Fibroblast of skin of left biceps (primary cell): Measurements from ENCODE around the gene COL3A1.
A peak's percentile ranks its signal among the peaks of the same experiment; 100 is the strongest.

Experiments
- DNase-seq, 2 experiments: peaks; one replicate each; pipeline ENCODE4 v3.0.0-alpha.2; 2013; ENCODE audit warnings: low read depth in 2 of 2

The COL3A1 gene

DNA sequence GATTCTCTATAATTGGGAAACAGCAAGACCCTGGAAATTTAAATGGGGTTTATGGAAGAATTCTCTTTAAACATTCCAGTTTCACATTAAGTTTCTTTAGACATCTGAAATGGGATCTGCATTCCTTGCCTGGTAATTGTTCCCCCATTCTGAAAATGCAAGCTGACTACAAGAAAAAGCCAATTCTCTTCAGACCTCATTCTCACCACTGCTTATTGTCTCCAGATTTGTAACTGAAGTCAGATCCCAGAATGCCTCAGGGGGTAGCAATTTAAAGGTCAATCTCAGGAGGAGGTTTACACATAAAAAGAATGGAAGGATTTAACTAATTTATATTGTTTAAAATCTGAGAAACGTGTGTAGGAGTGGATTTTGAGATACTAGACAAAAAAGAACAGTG is 41.2 kb downstream of the COL3A1 start:
- no peak for DNase-seq

DNA sequence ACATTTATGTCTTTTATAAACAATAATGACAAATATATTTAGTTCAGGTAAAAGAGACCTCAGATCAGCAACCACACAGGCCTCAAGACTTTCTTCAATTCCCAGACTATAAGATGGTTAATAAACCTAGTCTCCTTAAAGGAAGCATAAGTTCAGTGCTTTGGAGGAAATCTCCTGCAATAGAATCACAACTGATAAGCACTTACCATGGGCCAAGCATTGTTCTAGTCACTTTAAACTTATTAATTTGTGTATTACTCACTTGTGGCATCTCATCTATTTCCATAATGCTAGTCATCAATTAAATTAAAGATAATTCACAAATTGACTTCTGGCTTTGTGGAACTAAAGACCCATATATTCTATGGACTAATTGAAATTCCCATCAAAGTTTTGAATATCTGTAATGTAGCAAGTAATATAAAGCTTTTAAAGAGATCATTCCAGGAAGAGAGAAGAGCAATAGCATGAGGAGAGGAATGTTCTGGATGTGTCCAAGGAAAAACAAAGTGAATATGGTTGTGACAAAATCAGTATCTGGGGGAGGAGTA is 42.2 kb downstream of the COL3A1 start:
- DNase-seq, result no peak

GRCh38 chr2:189018631-189019030 is 44.5 kb downstream of the COL3A1 start:
- peak in 1 of 2 experiments; percentile 22 for DNase-seq

- DNase-seq, result no peak
These were observed 46.0 kb downstream of the COL3A1 start for GRCh38 chr2:189020179-189020578.

GRCh38 chr2:189022053-189022481 is 47.9 kb downstream of the COL3A1 start:
- peak; percentile 93 to 95 for DNase-seq

DNA sequence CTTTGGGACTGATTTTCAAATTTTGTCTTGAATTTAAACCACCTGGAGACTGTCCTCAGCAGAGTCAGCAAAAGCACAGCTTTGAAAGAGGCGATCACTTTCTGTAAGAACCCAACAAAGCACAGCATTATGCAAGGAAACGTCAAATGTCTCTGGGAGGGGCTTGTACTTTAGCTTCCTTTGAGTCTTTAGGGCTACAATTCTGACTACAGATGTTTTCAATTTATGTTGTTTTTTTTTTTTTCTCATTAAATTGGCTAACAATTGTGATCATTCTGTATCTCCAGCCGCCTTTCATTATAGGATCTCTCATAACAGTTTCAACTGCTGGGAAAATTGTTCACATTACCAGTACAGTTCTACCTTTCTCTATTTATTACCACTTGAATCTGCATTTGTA is 48.3 kb downstream of the COL3A1 start:
- peak; percentile 84 to 86 for DNase-seq

DNA sequence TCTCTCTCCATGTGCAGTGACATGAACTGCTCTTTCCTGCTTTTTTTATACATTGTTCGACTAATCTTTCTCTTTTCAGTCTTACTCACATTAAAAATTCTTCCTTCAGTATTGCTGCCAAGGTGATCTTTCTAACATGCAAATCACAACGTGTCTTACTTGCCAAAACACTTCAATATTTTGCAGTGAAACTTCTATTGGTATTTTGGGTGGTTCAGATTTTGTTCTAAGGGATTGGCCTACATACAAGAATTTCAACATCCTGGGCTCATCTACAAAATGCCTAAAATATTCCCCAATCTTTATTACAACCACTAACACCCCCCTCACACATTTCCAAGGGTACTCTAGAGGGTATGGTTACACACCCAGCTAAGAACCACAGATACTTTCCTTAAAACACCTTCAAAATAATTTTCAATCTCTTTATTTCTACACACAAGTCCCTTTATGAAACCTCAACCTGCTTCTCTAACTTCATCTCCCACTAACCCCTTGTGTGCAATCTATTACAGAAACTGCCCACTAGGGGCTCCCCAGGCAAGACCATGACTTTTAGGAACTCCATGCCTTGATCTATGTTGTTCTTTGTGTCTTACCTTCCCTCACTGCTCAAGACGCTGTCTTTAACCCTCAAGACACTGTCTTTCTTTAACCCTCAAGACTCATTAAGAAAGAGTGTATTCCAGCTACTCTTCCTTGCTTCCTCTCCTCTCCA is 50.9 kb downstream of the COL3A1 start:
- DNase-seq, result peak in 1 of 2 experiments; percentile 59

DNA sequence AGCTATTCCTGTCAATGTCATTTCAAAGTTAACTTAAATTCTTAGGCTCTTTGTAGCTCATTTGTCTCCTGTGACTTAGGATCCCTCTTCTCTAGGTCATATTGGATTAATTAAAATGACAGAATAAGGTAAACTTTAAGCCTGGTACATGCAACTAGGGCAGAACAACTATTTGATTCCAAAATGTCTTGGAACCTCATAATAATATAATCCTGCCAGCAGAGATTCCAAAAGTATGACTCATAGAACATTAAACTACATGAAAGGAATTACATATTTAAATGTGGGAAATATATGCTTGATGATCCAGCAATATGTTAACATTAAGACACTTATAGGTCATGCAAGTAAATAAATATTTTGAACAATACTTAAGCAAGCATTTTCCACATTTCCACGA is 63.3 kb downstream of the COL3A1 start:
- peak in 1 of 2 experiments; percentile 48 for DNase-seq

DNA sequence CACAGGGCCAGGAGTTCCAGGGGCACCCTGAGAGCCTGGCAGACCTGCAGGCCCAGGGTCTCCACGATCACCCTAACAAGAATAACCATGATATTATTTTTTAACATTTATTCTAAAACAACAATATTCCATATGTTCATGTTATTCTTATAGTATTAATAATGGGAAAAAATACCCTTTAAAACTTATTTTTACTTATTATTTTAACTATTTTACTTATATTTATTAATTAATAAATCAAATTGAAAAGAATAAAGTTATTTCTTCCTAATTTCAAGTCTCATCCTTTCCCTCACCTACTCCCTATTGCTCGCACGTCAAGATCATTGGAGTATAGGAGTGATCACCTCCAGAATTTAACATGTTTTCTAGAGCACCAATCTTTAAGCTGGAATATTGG is 71.7 kb downstream of the COL3A1 start:
- no peak for DNase-seq

- DNase-seq, result no peak
These were observed 72.1 kb downstream of the COL3A1 start for GRCh38 chr2:189046320-189046719.

DNA sequence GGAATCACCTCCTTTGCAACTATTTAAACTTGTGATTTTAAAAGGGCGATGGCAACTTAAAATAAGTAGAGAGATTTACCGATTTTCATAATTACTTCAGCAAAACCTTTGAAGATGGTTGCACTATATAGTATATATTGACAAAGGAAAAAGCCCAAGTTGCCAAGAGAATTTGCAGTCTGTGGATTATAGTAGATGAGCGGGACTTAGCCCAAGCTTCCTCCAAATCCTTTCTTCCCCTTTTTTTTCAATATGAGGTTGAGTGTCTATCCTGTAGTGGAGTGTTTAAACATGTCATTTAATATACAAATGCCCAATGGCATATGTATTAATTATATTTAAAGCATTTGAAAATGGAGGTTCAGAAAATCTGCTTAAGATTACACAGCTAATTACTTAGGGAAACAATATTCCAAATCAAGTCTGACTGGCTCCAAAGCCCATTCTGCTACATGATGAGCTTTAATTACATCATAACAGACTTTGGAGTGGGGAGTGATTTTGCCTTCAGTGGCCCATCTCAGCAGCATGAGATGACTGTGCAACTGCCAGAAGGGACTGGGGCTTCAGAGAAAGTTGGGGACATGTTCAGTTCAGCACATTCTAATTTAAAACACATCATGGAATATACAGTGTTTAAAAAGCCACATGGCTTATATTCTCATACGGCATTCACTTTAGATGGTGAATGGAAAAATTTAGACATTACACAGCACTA is 73.2 kb downstream of the COL3A1 start:
- no peak for DNase-seq

DNA sequence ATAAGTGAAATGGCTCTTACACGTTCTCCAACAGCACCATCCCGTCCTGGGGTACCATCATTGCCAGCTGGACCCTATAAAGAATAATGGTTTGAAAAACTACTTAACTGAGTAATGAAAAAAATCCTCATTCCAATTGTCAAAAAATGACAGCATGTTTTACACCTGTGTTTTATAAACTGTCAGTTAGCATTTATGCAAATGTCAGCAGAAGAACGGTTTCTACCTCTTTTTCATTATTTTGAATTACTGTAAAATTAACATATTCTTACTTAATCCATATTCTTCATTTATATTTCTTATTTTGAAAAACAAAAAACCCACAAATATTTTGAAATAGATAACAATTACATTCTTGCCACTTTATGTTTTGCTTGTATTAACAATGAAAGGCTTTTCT is 74.0 kb downstream of the COL3A1 start:
- no peak for DNase-seq

DNA sequence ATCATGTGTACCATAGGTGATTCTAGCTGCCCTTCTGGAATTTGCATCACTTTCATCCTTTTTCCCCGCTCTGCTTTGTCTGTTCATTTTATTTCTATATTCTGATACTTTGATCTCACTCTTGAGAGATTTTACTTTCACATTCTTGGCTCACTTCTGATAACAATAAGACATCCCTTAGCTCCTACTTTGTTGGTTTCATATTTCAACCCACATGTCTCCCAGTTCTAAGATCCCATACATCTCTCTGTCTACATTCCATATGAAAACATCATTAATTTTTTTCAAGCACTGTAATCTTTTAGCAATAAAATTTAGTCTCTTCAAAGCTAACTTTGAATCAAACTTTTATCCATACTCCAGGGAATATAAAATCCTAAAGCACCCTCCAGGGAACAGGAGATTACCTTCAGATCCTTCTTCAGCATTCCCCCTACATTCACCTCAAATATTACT is 75.6 kb downstream of the COL3A1 start:
- DNase-seq, result peak; percentile 38 to 40

- DNase-seq, result no peak
These were observed 76.1 kb downstream of the COL3A1 start for GRCh38 chr2:189050165-189050712.

- no peak for DNase-seq
These were observed 82.3 kb downstream of the COL3A1 start for GRCh38 chr2:189056200-189057106.

- no peak for DNase-seq
These were observed 83.1 kb downstream of the COL3A1 start for GRCh38 chr2:189057316-189057715.

GRCh38 chr2:189060096-189060642 is 86.0 kb downstream of the COL3A1 start:
- no peak for DNase-seq
